NCI-H2196 (cell line): ENCODE data around the gene COL25A1.

Experiments
- DNase-seq: peaks from one replicate; lab custom pipeline; 2025; ENCODE audit not compliant: unreplicated experiment; lab: John Stamatoyannopoulos, UW

COL25A1 gene

DNA sequence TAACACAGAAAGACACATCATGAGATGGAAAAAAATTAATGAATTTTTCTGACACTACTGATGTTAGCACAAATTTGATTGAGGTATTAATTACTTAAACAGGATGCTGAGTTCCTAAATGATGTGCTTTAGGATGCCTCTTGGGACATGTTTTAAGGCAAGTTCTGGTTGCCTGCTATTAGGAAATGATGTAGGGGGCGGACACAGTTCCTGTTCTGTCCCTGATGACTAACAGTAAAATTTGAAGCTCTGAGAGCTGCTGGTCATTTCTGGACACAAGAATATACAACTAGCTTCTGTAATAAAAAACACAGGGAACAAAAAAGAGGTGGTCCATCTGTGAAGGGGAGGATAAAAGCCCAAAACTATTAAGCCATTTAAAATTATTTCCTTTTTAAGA is 376.4 kb downstream of the COL25A1 start:
- no peak for DNase-seq

DNA sequence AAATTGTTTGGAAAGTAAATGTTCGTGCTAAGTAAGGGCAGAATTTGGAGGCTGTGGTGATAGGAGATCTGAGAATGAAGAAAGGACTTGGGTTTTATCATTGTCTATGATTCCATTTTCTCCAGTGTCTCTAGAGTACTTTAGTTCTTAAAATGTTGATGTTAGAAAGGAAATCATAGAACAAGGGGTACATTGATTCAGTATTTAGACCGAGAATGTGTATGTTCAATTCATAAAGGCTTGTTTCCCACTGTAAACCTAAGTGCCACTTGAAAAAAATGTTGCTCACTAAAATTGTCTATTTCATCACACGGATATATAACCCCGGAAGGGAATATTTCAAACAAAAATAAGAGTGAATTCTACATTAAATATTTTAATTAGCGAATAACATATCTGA is 380.3 kb downstream of the COL25A1 start:
- no peak for DNase-seq

DNA sequence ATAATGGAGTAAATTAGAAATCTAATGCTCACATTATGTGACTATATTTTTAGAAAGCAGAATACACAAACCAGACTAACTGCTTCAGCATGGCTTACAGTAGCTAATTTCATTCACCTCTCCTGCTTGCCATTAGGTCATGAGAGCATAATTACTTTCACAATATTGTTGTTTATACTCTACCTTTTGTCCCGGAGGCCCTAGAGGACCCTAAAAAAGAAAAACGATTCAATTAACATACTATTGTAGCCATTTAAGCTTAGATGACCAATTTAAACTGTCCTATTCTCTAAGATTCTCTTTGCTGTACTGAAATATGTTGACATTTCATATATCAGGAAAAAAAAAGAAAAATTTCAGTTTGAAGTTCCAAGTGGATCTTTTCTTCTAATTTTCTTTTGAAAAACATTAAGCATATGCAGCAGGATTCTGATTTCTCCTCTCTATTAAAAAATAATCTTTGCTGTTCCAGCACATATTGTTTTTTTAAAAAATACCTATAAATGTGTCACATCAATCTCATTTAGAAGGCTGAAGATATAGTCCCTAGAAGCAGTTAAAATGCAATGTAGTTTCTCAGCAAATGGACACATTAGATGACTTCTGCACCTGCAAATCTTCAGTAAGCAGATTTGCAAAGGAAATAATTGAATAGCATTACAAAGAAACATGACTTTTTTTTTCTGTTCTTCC is 381.9 kb downstream of the COL25A1 start:
- DNase-seq: no peak

DNA sequence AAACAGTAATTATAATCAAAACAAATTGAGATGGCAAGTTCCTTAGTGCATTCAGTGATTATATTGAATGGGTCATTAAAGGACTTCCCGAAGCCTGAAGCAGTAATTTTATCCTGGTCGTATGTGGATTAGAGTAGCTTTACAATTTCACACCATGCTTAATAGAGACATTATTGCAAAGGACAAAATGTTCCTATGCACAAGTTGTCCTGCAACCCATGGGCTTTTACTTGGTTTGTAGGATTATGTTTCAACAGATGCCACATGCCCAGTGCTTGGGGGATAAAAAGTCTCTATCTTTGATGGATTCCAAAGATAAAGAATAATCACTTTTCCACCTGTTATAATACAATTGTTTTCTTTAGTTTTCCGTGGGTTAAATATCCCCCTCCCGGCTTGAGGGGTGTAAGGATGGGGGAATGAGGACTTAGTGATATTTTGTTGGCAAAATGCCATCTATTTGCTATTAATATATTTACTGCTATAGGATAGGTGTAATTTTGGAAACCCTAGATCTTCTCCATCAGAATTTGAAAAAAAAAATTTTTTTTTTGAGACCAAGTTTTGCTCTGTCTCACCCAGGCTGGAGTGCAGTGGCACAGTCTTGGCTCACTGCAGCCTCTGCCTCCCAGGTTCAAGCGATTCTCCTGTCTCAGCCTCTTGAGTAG is 383.1 kb downstream of the COL25A1 start:
- no peak for DNase-seq

DNA sequence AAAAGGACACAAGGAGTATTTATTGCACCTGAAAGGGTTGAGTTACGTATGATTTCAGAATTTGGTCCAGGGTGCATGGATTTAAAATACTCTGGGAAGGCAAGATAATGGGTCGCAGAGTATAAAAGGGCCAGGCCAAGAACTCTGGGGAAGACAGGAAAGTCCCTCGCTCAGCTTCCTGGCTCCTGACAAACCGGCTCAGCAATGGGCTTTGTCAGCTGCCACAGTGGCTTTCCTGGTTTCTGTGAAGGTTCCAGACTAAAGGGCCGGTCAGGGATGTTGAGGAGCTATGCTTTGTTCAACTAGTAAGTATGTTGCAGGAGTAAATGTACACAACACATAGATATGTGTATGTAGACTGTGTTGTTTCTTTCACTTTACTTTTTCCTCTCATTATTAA is 385.2 kb downstream of the COL25A1 start:
- no peak for DNase-seq

DNA sequence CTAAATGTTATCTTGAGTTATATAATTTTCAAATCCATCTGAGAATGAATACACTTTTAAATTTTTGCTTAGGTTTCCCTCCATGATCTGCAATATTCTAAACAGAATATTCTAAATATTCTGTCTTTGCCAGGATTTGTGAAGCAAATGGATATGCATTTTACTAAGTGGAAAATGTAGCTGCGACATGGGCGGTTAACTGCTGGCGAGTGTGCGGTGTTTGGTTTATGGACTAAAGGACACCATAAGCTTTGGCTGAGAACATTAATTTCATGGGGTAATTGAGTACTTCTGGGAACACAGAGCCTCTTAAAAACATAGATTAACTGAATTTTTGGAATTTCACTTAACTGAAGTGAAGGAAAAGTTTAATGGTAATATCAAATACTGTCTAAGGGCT is 385.8 kb downstream of the COL25A1 start:
- DNase-seq: no peak

DNA sequence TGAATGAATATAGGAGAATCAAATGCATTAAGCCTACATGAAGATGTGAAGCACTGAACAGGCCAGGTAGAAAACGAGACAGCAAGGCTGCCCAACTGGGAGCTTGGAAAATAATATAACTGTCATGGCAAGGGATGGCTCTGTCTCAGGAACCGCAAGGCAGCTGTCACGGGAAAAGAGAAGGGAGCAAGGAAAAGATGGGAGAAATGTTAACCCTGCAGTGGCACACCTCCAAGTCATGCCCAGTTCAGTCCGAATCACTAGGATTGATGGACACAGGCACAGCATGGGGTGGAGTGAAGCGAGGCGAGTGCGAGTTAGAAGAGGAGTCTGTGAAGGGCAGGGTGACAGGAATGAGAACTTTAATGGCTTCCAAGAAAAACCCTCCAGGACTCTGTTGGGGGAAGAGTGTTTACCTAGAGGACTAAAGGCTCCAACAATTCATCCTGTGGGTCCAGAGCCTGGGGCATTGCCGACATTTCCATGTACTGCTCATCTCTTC is 395.5 kb downstream of the COL25A1 start:
- DNase-seq: no peak

DNA sequence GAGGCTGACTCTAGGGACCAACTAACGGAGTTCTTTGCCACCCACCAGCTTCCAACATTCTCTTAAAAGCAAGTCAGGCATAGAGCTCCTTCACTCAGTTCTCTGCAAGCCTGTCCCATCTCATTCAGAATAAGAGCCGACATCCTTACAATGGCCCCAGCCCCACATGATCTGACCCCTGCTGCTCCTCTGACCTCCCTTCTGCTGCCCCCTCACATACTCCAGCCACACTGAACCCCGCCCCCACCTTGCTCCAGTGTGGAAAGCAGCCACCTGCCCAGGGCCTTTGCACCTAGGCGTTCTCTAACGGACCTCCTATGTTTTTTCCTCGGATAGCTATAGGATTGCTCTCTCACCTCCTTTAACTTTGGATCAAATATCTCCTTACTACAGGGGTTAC is 396.5 kb downstream of the COL25A1 start:
- DNase-seq: no peak

DNA sequence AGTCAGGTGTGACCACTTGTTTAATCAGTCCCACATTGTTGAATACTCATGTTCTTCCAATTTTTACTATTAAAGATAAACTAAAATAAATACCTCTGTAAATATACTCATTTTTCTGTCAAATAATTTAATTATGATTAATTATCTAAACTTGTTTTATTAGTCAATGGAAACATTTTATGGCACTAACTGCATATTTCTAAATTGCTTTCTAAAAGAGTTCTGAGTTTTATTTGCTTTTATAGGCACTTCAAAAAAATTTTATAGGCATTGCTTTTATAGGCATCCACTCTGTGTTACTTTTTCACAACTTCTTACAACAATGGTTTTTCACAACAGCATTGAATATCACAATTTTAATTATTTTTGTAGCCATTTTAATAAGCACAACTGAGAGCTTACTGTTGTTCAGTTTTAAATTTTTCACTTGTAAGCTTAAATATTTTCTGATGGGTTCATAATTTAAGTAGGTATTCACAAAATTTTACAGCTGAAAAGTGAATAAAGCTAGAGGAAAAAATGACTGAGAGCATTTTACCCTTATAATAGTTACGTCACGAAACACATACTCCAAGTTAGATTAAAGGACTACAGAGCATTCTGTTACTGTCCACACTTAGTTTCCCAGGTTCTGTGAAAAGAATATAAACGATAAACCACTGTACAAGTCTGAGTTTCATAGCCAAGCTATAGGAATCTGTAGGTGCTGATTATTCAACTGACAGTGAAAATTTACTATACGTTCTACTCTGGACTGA is 398.8 kb downstream of the COL25A1 start:
- DNase-seq: no peak

DNA sequence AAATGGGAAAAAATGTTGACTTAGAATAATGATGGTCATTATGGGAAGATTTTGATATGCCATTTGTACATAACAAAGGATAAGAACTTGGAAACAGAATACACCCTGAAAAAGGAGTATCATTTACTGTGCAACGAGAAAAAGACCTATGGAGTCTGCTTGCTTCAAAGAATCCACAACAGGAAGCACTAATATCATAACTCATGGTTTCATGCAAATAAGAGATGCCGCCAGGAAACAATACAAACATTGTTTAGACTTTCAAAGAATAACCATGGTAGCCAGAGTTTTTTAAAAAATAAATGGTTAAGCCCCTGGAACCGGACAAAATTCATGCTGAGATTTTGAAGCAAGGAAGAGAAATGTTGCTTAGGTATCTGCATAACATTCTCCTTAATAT is 399.7 kb downstream of the COL25A1 start:
- no peak for DNase-seq

DNA sequence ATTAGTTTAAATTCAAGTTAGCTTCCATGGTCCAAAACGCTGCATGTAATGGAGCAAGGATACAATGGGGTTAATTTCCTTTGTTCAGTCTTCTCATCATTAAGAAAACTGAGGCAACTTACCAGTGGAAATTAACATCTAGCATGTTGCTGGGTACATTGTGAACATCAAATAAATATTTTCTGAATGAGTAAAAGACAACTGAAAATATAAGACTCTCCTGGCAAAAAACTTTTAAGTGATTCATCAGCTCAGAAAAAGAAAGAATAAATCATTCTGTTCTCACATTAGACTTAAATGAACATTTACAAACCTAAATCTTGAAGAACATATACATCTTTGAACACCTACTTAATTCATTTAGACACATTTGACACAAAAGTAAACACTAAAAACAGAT is 401.2 kb downstream of the COL25A1 start:
- no peak for DNase-seq

DNA sequence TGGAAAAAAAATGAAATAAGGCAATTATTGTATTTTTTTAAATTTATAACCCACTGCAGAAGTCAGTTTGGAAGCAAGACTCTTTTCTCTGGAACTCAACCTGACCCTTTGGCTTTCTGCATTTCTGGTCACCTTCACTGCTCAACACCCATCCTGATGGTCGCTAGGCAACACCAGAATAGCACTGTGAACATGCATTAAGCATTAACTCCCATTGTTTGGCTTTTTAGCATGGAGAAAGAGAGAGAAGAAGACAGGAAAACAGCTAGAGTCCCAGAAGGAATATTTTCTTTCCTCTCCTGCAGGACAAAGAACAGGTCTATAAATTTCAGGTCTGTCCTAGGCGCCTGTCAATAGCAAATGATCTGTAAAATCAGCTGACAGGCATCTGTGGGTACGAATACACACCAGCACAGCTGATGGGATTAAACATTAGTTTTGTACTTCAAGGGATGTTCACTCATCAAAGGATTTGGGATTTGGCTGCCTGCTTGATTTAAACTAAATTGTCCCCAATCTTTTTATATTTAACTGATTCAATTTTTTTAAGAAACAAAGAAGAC is 402.4 kb downstream of the COL25A1 start:
- no peak for DNase-seq

DNA sequence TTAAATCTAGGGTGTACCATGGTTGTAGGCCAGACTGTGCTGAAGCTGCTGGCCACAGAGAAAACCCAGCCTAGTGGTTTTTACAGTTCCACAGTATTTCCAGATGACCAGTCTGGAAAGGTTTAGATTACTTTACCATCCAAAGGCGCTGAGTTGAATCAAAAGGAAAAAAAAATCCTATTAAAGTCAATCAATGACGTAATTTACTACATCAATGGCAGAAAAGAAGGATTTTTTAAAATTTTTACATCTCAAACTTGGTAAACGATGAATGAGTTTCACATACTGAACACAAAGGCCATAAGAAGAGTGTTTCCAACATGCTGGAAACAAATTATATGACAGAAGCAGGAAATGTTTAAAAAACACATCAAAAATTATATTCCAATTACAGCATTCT is 409.0 kb downstream of the COL25A1 start:
- no peak for DNase-seq

DNA sequence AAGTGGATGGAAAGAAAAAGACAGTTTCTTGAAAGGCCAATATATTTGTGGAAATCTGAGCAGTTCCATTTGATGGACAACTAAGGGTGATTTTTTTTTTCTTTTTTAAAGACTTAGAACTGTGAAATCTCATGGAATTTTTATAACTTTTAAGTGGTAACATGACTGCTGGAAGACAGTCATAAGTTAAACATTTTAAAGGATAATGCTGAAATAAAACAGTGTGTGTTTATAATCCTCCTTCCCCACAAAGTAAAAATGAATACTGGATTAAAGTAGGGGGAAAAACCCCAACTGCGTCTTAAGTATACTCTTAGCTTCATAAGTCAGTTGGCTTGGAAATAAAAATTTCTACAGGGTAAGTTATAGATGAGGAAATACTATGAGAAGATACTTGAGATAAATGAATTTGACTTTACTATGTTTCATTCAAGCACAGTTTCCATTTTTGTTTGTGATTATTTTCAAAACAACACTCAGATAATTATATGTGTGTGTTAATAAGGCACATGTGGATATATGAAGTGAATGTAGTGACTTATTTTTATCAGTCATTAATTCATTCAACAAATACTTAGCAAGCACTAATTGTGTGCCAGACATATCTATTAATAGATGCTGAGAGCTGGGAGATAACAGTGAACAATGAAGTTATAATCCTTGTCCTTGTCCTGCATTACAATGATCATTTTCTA is 410.4 kb downstream of the COL25A1 start:
- DNase-seq: no peak

DNA sequence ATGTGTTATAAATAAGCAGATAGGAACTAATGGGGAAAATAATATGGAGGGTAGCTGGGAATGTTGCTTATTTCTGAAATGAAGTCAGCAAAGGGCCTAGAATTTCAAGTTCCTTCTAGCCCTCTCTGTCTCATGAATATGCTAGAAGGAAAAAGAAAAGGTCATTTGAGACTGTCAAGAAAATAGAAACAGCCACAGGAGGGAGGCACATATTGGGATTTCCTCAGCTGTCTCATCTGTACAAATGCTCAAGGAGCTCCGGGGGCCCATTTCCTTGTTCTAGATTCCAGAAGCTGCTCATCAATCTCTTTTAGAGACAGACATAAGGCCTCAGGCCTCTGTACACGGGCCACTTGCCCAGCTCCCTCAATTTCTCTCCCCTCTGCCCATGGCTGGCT is 412.0 kb downstream of the COL25A1 start:
- DNase-seq: no peak

DNA sequence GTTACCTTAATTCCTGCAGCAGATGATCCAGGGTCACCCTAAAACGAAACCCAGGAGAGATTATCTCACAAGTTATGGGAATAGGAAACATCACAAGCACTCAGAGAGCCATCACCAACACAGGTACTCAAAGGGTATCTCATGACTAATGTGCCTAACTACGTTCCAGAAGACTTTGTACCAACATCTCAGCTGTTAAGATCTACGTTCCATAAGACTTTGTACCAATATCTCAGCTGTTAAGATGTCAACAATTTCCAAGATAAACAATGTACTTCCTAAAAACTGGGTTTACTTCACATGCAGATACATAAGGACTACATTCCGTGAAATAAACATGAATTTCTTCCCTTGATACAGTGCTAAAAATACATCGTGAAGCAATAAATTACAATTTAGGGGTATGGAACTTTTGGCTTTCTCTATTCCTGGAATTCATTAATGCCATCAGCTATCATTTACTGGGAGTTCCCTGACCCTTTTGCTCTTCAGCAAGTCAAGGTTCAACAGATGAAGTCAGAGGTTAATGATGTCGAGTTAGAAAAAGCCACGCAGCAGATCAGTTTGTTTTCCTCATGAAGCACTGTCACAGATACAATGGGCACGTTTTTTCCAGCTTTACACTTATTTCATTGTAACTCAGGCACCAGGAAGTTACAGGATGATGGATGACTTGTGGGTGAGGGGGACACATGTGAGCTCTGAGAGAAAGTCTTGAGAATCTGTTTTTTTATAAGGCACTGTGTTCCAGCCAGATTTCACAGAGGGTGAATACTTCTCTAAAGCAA is 412.6 kb downstream of the COL25A1 start:
- DNase-seq: no peak

DNA sequence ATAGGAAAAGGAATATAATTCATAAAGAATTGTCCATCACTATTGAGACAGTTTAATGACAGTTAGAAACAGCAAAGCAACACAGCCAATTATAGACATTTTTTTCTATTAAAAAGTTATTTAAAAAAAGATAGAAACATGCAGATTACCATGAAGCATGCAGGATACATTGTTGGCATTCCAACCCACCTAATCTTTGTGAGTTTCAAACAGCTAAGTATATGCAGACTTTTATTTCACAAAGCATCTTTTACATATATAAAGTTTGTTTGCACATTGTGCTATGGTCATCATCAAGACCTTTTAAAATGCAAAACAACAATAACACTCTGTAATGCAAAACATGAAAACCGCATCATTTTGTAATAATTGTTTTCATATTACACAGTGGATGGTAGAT is 413.7 kb downstream of the COL25A1 start:
- DNase-seq: no peak

DNA sequence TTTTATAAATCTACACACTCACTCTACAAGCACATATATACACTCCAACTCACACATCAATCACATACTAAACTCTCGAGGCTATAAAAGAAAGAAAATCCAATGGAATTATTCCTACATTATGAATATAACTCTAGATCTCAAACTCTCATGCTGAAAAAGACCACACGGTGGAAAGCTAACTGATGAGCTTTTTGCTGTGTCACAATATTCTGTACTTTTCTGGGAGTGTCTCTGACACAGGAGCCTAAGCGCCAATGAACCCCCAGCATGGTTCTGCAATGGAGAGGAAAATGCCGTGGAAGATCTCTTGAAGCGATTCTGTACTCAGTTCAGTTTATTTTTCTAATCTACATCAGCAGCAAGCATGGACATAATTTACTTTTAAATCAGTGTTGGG is 415.4 kb downstream of the COL25A1 start:
- no peak for DNase-seq

DNA sequence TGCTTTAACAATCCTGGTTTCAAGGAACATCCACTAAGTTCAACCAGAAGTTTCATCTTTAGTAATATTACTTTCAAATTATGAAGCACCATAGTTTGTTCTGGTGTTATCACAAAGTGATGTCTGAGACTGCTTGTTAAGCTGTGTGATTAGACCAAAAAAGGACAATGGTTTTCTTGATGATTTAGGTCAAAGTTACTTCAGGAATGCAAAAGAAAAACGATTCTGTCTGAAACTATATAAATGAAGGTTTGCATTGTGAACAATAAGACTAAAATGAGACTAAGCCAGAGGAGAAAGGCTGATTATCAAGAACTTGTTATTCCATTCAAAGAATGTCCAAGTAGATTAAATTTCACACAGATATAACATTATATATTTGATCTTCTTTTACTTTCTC is 417.2 kb downstream of the COL25A1 start:
- no peak for DNase-seq

DNA sequence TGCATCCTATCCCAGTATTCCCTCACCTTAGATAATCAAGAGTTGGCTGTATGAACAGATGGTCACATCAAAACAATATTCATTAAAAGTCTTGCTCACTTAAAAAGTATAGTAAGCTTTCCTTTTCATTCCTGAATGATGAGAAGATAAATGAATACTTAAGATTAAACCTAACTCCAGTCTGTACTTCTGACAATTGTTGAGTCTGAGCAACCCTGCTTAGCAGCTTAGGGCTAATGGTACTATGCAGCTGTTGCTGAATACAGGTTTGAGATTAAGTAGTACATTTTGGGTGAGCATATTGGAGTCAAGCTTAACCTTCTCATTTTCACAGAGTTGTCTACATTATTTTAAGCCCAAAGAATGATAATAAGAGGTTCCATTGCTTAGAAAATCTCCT is 417.9 kb downstream of the COL25A1 start:
- DNase-seq: no peak
